Osteoblast (primary cell): ENCODE measurements around the gene MEN1. TPM values are rescaled to one million over a fixed set of nuclear protein-coding genes. Genes with fewer than 3 reads are reported as not detected.

Source experiments
- DNase-seq: peaks from one replicate; pipeline ENCODE4 v3.0.0; 2011; ENCODE audit warnings: low spot score, mixed read lengths; ENCODE audit not compliant: insufficient read length; ENCODE audit errors: missing footprints
- H2AFZ ChIP-seq: 2 replicates; pipeline ENCODE4 v1.6.0; 2011; ENCODE audit warnings: mild to moderate bottlenecking, low read length
- H3K27ac ChIP-seq: 2 replicates; pipeline ENCODE4 v1.5.1; 2011; ENCODE audit warnings: mild to moderate bottlenecking, low read depth, low read length, moderate library complexity
- H3K27me3 ChIP-seq: 2 replicates; pipeline ENCODE4 v1.6.0; 2012; ENCODE audit warnings: mild to moderate bottlenecking, control low read depth, inconsistent platforms, low read length, moderate library complexity; ENCODE audit not compliant: insufficient read depth
- H3K36me3 ChIP-seq: 2 replicates; pipeline ENCODE4 v1.5.1; 2011; ENCODE audit warnings: mild to moderate bottlenecking, low read length, control low read depth, moderate library complexity; ENCODE audit not compliant: insufficient read depth
- H3K4me1 ChIP-seq: 2 replicates; pipeline ENCODE4 v1.5.1; 2011; ENCODE audit warnings: mild to moderate bottlenecking, low read length, control low read depth, moderate library complexity; ENCODE audit not compliant: insufficient read depth
- H3K4me2 ChIP-seq: 2 replicates; pipeline ENCODE4 v1.6.0; 2011; ENCODE audit warnings: mild to moderate bottlenecking, low read length; ENCODE audit not compliant: insufficient read depth
- H3K4me3 ChIP-seq: fragments of 200-600 bp; sonication (generic); 3 replicates; pipeline ENCODE4 v1.5.1; 2012; ENCODE audit warnings: mild to moderate bottlenecking, low read length, inconsistent platforms; ENCODE audit not compliant: insufficient read depth
- H3K79me2 ChIP-seq: 2 replicates; pipeline ENCODE4 v1.6.0; 2012; ENCODE audit warnings: mild to moderate bottlenecking, low read length, control low read depth, inconsistent platforms; ENCODE audit not compliant: insufficient read depth
- H3K9me3 ChIP-seq: 2 replicates; pipeline ENCODE4 v1.5.1; 2011; ENCODE audit warnings: low read depth, low read length, control low read depth
- H4K20me1 ChIP-seq: 2 replicates; pipeline ENCODE4 v1.6.0; 2012; ENCODE audit warnings: mild to moderate bottlenecking, low read length, control low read depth; ENCODE audit not compliant: insufficient read depth
- CTCF ChIP-seq: IDR thresholded peaks from 2 replicates; pipeline ENCODE4 v1.5.1; 2011; ENCODE audit warnings: mild to moderate bottlenecking, low read depth, low read length, moderate library complexity; ENCODE audit errors: extremely low read depth
- total RNA-seq: library from RNA; depleted of rRNA; stranded (reverse); fragments of >200 nt; gene quantifications from 2 replicates; pipeline ENCODE4 v1.2.3, GENCODE V29; 2012

Gene MEN1
- total RNA-seq, 1 donor = 12.3 TPM

DNA sequence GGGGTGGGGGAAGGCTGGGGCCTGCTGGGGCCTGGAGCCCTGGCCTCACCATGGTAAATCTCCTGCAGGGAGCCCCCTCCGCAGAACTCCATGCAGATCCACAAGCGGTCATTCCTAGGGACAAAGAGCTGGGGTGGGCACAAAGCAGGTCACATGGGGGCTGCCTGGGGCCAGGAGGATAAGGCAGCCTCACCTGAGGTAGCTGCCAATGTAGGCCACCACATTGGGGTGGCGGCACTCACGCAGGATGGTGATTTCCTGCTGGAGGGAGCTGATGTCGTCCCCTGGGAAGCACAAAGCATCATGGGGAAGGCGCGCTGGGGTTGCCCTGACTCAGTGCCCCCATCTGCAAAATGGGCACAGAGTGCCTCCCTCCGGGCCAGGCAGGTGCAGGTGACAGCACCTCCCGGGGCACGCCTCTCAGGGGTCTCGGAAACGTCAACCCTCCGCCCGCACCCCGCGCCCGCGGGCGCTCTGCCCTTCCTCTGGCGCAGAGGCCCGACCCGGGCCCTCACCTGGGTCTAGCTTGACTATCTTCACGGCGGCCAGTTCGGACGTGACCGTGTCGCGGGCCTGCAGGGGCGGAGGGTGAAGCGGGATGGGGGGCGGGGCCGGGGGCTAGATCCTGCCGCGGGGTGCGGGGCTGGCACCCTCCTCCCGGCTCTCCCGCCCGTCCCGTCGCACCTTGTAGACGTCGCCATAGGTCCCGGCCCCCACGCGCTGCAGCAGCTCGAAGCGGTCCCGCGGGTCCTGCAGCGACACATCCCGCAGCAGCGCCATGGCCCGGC is 7.8 kb downstream of the MEN1 start:
- peak overlapping the region; percentile 77 for H3K4me3 ChIP-seq
- H2AFZ ChIP-seq = no peak overlapping the region
- no peak for TF ChIP-seq CTCF
- peaks cover 6% of the 10 kb centered on the region for H4K20me1 ChIP-seq
- H3K27me3 ChIP-seq = no peaks in the 10 kb centered on the region
- H3K27ac ChIP-seq = no peak overlapping the region
- peaks cover 32% of the 10 kb centered on the region for H3K36me3 ChIP-seq
- H3K4me1 ChIP-seq = peaks cover 7% of the 10 kb centered on the region
- peak; percentile 87 for DNase-seq
- H3K79me2 ChIP-seq = no peaks in the 10 kb centered on the region
- peak overlapping the region; percentile 79 for H3K4me2 ChIP-seq
- H3K9me3 ChIP-seq = no peaks in the 10 kb centered on the region

DNA sequence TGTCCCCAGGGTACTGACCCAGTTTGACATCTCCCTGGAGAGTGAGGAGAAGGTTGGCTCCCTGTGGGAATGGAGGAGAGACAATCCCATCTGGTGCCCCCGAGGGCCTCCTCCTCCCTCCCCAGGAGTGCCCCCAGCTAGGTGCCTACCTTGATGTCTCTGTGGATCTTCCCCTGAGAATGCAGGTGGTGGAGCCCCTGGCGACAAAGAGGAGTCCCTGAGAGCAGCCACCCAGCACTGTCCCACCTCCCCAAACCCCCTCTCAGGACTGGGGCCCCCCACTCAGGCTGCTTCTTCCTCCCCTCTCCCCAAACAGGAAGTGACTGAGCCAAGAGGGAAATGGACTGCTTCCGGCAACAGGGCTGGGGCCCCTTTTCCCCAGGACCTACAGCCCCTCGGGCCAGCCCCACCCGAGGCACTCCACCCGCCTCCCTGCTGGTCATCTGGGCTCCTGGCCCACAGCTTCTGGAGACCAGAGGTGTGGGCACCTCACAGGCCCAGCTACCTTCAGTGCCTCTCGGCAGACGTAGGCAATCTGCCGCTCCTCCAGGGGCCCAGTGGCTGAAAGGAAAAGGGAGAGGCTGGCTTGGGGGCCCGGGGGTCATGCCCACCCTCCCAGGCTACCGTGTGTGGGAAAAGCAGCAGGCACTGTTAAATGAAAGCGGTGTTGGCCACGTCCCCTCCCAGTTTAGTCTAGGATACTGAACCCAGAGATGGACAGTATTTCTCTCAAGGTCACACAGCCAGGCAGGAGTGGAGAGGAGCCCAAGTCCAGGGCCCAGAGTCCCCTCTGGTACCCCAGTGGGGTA is 8.6 kb downstream of the MEN1 start:
- no peak overlapping the region for H3K27ac ChIP-seq
- no peak overlapping the region for H2AFZ ChIP-seq
- H3K79me2 ChIP-seq = no peaks in the 10 kb centered on the region
- no peak for TF ChIP-seq CTCF
- H3K27me3 ChIP-seq = no peaks in the 10 kb centered on the region
- peaks cover 25% of the 10 kb centered on the region for H3K36me3 ChIP-seq
- H3K4me3 ChIP-seq = no peak overlapping the region
- H3K4me1 ChIP-seq = peaks cover 7% of the 10 kb centered on the region
- H3K9me3 ChIP-seq = no peaks in the 10 kb centered on the region
- DNase-seq = peak; percentile 82
- peaks cover 6% of the 10 kb centered on the region for H4K20me1 ChIP-seq
- peak overlapping the region; percentile 79 for H3K4me2 ChIP-seq

DNA sequence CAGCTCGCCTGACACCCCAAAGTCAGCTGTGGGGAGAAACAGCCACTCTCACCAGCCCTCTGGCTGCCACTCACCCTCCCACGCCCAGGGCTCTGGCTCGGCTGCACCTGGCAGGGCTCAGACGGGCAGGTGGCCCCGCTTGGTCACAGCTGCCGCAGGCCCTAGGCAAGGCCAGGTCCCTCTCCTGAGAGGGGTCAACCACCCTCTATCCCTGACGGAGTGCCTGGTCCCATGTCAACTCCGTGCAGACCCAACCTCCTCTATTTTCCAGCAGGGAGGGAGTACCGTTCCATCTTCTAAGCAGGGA is 9.2 kb downstream of the MEN1 start:
- no peaks in the 10 kb centered on the region for H3K79me2 ChIP-seq

More for the DNA sequence above, 9.2 kb downstream of the MEN1 start:
- Histone ChIP-seq H3K4me2 (no peak overlapping the region), H3K27me3 (no peaks in the 10 kb centered on the region), H3K4me3 (no peak overlapping the region), H3K4me1 (peaks cover 7% of the 10 kb centered on the region), H2AFZ (no peak overlapping the region), H3K27ac (no peak overlapping the region), H4K20me1 (peaks cover 6% of the 10 kb centered on the region), H3K36me3 (peaks cover 24% of the 10 kb centered on the region), H3K9me3 (no peaks in the 10 kb centered on the region)
- no peak for TF ChIP-seq CTCF
- peak; percentile 65 for DNase-seq
